ENCODE measurements around the gene CD84. TPM values are rescaled to one million over a fixed set of nuclear protein-coding genes. Genes with fewer than 3 reads are reported as not detected.
A peak's percentile ranks its signal among the peaks of the same experiment; 100 is the strongest.

The CD84 gene
- total RNA-seq, 1 donor from 2014 or later: not detected

DNA sequence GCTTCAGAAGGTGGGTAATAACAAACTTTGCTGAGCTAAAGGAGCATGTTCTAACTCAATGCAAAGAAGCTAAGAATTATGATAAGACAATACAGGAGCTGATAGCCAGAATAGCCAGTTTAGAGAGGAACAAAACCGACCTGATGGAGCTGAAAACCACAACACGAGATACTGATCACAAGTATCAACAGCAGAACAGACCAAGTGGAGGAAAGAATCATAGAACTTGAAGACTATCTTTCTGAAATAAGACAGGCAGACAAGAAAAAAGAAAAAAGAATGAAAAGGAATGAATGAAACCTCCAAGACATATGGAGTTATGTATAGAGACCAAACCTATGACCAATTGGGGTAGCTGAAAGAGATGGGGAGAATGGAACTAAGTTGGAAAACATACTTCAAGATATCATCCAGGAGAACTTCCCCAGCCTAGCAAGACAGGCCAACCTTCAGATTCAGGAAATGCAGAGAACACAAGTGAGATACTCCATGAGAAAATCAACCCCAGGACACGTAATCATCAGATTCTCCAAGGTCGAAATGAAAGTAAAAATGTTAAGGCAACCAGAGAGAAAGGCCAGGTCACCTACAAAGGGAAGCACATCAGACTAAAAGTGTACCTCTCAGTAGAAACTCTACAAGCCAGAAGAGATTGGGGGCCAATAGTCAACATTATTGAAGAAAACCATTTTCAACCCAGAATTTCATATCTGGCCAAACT is 20.5 kb downstream of the CD84 start:
- no peak for DNase-seq (ENCODE audit: low read depth)
- H3K4me3 ChIP-seq (ENCODE audit: low read depth, low read length): no peak overlapping the region
- TF ChIP-seq, protein P1, sequence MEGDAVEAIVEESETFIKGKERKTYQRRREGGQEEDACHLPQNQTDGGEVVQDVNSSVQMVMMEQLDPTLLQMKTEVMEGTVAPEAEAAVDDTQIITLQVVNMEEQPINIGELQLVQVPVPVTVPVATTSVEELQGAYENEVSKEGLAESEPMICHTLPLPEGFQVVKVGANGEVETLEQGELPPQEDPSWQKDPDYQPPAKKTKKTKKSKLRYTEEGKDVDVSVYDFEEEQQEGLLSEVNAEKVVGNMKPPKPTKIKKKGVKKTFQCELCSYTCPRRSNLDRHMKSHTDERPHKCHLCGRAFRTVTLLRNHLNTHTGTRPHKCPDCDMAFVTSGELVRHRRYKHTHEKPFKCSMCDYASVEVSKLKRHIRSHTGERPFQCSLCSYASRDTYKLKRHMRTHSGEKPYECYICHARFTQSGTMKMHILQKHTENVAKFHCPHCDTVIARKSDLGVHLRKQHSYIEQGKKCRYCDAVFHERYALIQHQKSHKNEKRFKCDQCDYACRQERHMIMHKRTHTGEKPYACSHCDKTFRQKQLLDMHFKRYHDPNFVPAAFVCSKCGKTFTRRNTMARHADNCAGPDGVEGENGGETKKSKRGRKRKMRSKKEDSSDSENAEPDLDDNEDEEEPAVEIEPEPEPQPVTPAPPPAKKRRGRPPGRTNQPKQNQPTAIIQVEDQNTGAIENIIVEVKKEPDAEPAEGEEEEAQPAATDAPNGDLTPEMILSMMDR (IDR thresholded peaks at IDR 0.05; ENCODE audit: insufficient read depth, low read length, poor library complexity, severe bottlenecking): no peak
- no peaks in the 10 kb centered on the region for H3K27me3 ChIP-seq (ENCODE audit: control insufficient read depth, insufficient read depth, low read length)
- H3K36me3 ChIP-seq (ENCODE audit: control insufficient read depth, insufficient read depth, low read length): no peaks in the 10 kb centered on the region

DNA sequence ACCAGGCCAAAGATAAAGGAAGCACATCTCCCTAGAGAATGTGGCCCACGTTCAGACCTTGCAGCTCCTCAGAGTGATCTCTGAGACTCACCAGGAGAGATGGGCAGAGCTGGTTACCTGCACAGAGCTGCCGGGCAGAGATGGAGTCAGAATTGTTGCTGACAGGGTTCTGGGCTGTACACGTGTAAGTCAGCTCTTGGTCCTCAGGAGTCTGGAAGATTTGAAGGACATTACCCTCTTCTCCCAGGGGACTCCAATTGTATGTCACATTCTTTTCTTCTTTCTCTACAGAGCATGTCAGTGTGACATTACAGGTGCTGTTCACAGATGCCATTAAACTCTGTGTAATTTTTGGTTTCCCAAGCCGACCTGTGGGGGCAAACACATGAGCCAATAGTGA is 25.5 kb downstream of the CD84 start:
- H3K4me3 ChIP-seq (ENCODE audit: low read depth, low read length): no peak overlapping the region
- H3K27me3 ChIP-seq (ENCODE audit: control insufficient read depth, insufficient read depth, low read length): no peaks in the 10 kb centered on the region
- TF ChIP-seq, protein P1 (IDR thresholded peaks at IDR 0.05; ENCODE audit: insufficient read depth, low read length, poor library complexity, severe bottlenecking): no peak
- no peak for DNase-seq (ENCODE audit: low read depth)
- no peaks in the 10 kb centered on the region for H3K36me3 ChIP-seq (ENCODE audit: control insufficient read depth, insufficient read depth, low read length)

DNA sequence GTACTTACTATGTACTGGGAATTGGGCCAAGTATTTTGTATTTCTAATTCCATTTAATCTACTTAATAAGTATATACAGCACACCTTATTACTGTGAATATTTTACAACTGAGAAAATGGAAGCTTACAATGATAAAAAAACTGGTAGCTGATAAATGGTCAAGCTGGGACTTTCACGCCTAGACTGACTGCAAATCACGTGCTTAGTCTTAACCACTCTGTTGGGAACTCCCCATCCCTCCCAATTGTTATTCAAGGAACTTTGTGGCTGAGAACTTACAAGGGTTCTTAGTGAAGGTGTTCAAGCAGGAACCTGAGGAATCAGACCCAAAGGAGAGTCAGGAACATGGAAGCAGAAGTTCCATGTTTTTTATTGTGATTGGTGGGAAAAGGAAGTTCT is 26.9 kb downstream of the CD84 start:
- TF ChIP-seq, protein P1 (IDR thresholded peaks at IDR 0.05; ENCODE audit: insufficient read depth, low read length, poor library complexity, severe bottlenecking): no peak
- no peaks in the 10 kb centered on the region for H3K36me3 ChIP-seq (ENCODE audit: control insufficient read depth, insufficient read depth, low read length)
- H3K4me3 ChIP-seq (ENCODE audit: low read depth, low read length): no peak overlapping the region
- DNase-seq (ENCODE audit: low read depth): no peak
- H3K27me3 ChIP-seq (ENCODE audit: control insufficient read depth, insufficient read depth, low read length): no peaks in the 10 kb centered on the region

DNA sequence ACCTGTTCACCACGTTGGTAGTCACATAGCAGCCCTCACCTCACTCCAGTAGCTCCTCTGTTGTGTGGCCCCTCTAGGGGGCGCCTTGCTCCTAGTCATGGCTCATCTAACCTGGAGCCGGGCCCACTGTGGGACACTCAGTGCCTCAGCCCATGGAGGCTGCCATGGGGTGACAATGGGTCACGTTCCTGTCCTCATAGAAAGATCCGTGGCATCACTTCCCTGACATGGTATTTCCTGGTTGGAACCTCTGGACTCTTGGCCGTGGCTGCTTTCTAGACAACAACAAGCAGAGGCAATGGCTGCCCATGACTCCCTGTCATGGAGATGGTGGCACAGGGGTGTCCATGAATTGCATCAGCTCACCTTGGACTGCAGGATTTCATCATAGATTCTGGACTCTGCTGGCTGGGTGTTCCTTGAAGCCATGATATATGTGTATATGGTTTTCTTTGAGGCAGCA is 28.7 kb downstream of the CD84 start:
- no peak overlapping the region for H3K4me3 ChIP-seq (ENCODE audit: low read depth, low read length)
- DNase-seq (ENCODE audit: low read depth): no peak
- no peaks in the 10 kb centered on the region for H3K36me3 ChIP-seq (ENCODE audit: control insufficient read depth, insufficient read depth, low read length)
- no peaks in the 10 kb centered on the region for H3K27me3 ChIP-seq (ENCODE audit: control insufficient read depth, insufficient read depth, low read length)
- TF ChIP-seq, protein P1 (IDR thresholded peaks at IDR 0.05; ENCODE audit: insufficient read depth, low read length, poor library complexity, severe bottlenecking): peak; percentile 5

DNA sequence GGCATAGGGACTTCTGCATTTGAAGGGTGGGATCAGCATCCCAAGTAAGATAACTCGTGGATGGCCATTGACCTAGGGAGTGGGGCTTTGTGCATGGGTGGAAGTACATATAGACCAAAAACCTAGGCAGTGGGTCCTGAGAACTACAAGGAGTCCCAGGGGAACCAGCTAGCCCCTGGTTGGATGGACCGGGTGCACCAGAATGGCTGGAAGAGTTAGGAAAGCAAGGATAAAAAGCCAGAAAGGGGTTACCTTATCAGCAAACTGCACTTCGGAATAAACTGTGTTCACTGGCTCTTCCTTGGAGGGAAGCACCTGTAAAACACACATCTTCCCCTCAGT is 29.7 kb downstream of the CD84 start:
- no peak for DNase-seq (ENCODE audit: low read depth)
- Histone ChIP-seq H3K4me3 (ENCODE audit: low read depth, low read length) (no peak overlapping the region), H3K27me3 (ENCODE audit: control insufficient read depth, insufficient read depth, low read length) (no peaks in the 10 kb centered on the region), H3K36me3 (ENCODE audit: control insufficient read depth, insufficient read depth, low read length) (no peaks in the 10 kb centered on the region)
- TF ChIP-seq, protein P1 (IDR thresholded peaks at IDR 0.05; ENCODE audit: insufficient read depth, low read length, poor library complexity, severe bottlenecking): no peak

Measured in kidney epithelial cell (primary cell).